Body of pancreas (tissue), 4 donors: ENCODE results near the gene MYB.
"Not testable (repeated sequence)": the region's sequence is repeated elsewhere in the genome, so short reads cannot be mapped to it uniquely, and the experiment has no call there.

Source experiments
- POLR2A ChIP-seq, 3 donors: fragments of 450-650 bp; IDR thresholded peaks; one replicate each; pipeline ENCODE4 v1.6.1; 2016; ENCODE audit warnings: antibody characterized with exemption in 3 of 3, mild to moderate bottlenecking in 2 of 3
- TF ChIP-seq, protein P1 (sequence below), 7 experiments: fragments of 450-650 bp in 4 of 7; fragments of 200-600 bp in 3 of 7; sonication (generic) in 3 of 7; IDR thresholded peaks; one replicate each; pipeline ENCODE4 v1.5.1; 2016 to 2019; ENCODE audit warnings: antibody characterized with exemption in 7 of 7

DNA sequence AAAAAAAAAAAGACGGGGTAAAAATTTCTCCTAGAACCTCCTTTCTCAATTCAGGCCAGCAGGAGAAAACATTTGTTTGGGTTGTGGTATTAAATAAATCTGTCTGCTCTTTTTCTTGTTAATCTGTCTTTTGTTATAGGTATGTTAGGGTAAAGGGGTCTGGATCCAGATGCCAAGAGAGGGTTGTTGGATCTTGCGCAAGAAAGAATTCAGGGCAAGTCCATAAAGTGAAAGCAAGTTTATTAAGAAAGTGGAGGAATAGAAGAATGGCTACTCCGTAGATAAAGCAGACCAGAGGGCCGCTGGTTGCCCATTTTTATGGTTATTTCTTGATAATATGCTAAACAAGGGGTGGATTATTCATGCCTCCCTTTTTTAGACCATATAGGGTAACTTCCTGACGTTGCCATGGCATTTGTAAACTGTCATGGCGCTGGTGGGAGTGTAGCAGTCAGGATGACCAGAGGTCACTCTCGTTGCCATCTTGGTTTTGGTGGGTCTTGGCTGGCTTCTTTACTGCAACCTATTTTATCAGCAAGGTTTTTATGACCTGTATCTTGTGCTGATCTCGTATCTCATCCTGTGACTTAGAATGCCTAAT lies 65.4 kb downstream of the MYB start:
- not testable (repeated sequence) for TF ChIP-seq POLR2A (IDR thresholded peaks at IDR 0.05)
- TF ChIP-seq, protein P1, sequence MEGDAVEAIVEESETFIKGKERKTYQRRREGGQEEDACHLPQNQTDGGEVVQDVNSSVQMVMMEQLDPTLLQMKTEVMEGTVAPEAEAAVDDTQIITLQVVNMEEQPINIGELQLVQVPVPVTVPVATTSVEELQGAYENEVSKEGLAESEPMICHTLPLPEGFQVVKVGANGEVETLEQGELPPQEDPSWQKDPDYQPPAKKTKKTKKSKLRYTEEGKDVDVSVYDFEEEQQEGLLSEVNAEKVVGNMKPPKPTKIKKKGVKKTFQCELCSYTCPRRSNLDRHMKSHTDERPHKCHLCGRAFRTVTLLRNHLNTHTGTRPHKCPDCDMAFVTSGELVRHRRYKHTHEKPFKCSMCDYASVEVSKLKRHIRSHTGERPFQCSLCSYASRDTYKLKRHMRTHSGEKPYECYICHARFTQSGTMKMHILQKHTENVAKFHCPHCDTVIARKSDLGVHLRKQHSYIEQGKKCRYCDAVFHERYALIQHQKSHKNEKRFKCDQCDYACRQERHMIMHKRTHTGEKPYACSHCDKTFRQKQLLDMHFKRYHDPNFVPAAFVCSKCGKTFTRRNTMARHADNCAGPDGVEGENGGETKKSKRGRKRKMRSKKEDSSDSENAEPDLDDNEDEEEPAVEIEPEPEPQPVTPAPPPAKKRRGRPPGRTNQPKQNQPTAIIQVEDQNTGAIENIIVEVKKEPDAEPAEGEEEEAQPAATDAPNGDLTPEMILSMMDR (IDR thresholded peaks at IDR 0.05), result not testable (repeated sequence)
